DMS53 (cell line): ENCODE measurements around the gene SKIDA1.

Experiments
- DNase-seq: peaks from one replicate; lab custom pipeline; 2025; lab: John Stamatoyannopoulos, UW

SKIDA1 gene

GRCh38 chr10:21517134-21518031, 8.1 kb downstream of the SKIDA1 start:
- DNase-seq, result peak; percentile 80

DNA sequence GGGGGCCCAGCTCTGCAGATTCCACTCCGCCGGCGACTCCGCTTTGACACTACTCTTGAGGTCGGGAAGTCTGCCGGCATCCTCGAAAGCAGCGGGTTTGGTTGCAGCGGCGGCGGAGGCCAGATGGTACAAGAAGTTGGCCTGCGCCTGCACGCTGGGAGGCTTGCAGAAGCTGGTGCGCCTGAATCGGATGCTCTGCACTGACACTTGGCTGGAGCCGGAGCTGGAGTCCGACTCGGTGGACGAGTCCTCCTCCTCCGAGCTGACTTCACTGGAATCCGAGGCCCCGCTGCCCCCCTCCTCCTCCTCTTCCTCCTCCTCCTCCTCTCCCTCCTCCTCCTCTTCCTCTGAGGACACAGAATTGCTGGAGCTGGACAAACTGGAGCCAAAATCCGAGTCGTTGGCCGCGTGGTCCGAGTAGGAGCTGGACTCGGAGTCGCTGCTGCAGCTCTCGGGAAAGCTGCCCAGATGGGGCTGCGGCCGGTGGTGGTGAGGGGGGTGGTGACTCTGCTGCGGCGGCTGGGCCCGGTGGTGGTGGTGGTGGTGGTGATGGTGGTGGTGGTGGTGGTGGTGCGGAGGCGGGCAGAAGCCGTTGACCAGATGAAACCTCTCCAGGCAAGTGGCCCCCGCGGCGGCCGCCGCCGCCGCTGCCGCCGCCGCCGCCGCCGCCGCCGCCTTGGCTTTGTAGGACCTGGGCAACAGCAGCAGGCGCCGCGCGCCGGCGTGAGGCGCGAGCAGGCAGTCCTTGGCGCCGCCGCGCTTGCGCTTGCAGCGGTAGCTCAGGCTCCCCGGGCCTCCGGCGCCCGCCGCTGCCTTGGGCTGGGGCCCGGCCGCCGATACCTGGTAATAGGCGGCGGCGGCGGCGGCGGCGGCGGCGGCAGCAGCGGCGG, 9.0 kb downstream of the SKIDA1 start:
- peak; percentile 92 for DNase-seq

GRCh38 chr10:21515361-21516241, 9.9 kb downstream of the SKIDA1 start:
- DNase-seq, result no peak

DNA sequence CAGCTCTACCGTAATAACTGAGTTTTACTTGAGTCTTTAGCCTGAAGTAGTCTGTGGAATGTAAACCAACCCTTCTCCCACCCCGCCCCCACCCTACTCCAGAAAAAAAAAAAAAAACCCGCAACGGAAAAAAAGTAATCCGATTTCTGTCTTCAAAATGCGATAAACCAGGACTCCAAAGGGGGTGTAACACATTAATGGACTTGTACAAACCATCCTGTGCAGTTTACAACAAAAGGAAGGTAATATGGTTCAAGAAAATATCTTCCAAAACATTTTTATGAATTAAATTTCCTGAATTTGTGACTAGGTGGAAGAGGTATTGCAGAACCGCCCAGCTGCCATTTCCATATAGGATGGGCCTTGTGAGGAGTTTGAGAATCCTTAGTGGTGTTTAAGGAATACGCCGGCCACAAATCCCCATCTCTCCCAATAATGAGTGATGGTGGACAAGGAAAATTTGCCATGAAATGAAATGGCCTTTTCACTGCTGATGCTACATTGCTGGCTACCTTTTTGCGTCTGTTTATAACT, 10.6 kb downstream of the SKIDA1 start:
- no peak for DNase-seq

DNA sequence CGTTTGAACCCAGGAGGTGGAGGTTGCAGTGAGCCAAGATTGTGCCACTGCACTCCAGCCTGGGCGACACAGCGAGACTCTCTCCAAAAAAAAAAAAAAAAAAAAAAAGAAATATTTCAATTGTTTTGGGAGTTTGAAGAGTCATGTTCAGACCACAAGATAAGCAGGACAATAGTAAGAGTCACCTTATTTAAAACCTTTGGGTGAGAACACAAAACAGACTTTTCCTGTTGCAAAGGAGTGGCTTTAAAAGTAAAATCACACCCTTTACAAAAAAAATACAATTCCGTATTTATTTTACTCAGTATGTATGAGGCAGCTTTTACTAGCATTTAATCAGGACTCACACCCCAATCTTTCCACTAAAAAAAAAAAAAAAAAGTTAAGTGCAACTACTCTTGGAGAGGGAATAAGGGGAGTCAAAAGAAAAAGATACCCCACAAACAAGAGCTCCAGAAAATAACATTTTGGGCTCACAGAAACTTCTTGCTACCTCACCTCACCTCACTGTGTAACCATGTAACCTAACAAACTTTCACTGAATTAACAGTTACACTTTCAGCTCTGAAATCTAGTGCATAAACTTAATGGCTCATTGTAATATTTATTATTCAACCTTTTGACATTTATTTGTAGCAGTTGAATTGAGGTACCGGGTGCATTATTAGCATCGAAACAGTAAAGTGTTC, 11.2 kb downstream of the SKIDA1 start:
- DNase-seq, result no peak

DNA sequence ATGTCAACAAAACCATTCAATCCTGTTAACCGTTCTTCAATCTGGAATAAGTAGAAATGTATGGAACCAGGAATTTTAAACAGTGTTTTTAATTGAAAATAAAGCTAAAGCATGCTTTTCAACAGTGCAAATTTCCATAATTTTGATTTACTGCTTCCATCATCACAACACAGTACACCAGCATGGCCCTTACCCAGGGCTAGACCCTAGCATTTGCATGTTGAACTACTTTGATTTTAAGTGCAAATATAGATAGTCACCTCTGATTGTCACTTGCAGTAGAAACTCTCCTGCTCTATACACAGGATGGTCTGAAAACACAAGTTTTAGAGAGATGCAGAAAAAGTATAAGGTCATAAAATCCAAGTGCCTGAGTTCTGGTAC, 12.1 kb downstream of the SKIDA1 start:
- no peak for DNase-seq

- no peak for DNase-seq
Measured at GRCh38 chr10:21512573-21513404, 12.7 kb downstream of the SKIDA1 start.

DNA sequence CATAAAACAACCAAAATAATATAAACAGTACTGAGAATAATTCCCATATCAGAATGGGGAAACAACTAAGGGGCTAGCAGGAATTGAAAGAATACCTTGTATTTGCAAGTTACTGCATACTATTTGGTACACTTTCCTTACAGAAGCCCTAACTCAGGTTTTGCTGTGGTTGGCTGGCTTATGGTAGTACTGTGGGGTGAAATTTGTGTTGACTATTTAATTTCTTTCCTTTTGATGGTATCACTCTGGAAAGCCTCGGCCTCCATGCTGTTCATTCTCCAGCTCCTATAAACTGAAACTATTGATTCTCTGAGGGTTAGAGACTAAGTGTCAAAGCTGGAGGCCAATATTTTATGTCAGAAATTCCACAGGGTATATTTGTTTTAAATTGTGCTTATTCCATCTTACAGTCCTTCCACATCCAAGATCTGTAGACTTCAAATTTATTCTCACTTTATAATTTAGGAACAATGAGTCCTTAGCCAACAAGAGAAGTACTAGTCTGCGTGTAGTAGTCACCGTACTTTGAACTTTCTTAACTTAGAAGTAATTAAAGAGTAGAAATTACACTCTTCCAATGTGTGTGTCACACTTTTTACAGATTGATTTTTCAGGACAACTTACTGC, 13.4 kb downstream of the SKIDA1 start:
- no peak for DNase-seq

- DNase-seq, result no peak
Measured at GRCh38 chr10:21511095-21511570, 14.3 kb downstream of the SKIDA1 start.

- no peak for DNase-seq
Measured at GRCh38 chr10:21510241-21511094, 15.0 kb downstream of the SKIDA1 start.

GRCh38 chr10:21509341-21510240, 15.9 kb downstream of the SKIDA1 start:
- no peak for DNase-seq

GRCh38 chr10:21508706-21509331, 16.7 kb downstream of the SKIDA1 start:
- no peak for DNase-seq

GRCh38 chr10:21507150-21507549, 18.3 kb downstream of the SKIDA1 start:
- DNase-seq, result no peak

- no peak for DNase-seq
Measured at GRCh38 chr10:21506351-21506750, 19.1 kb downstream of the SKIDA1 start.

DNA sequence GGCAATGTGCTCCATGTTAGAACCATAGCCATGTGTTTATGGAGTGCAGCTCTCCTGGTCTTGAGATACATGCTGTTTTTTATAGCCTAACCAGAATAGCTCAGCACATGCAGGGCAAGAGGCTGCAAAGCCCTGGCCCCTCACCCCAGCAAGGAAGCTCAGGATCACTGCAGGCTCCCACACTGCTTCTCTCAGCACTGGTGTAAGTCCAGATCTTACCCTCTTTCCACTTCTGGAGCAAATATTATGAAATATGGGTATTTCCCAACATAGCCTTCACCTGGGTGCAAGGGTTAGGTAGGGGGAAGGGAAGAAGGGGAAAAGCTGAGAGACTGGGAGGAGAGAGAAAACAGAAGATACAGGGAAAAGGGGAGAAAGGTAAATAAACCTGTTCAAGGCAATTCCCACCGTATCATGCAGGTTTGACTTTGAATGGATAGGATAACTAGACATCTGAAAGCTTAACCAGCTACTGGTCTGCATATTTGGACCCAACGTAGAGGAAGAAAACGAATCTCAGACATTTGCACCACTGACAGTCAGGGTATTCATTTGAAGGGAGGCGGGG, 19.7 kb downstream of the SKIDA1 start:
- no peak for DNase-seq

GRCh38 chr10:21503542-21503941, 21.9 kb downstream of the SKIDA1 start:
- no peak for DNase-seq

DNA sequence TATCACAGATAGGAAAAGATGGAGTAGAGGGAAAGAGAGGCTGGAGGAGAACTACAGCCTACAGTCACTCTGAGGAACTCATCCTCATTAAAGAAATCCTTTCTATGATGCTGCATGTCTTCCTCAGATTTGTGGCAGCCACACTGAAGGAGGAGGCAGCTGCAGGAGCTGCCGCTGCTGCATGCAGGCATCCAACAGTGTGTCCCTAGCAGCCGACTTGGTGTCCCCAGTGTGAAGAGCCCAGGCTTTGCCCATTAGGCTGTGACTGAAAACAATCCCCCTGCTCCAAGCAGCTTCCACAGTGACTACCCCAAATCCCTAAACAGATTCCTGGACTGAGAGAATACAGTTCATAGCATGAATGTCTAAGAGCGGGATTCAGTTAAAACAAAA, 23.1 kb downstream of the SKIDA1 start:
- no peak for DNase-seq
